Hepatocyte (in vitro differentiated cells): ENCODE data around the gene JCAD. TPM values are rescaled to one million over a fixed set of nuclear protein-coding genes. Genes with fewer than 3 reads are reported as not detected.
A peak's percentile ranks its signal among the peaks of the same experiment; 100 is the strongest.

ENCODE experiments used
- DNase-seq: peaks from one replicate; pipeline ENCODE4 v3.0.0-alpha.2; 2016; ENCODE audit warnings: low spot score
- H2AFZ ChIP-seq: fragments of 200-600 bp; sonication (generic); 2 replicates; pipeline ENCODE4 v1.6.0; 2016; ENCODE audit warnings: antibody characterized with exemption, mild to moderate bottlenecking
- H3K27ac ChIP-seq: fragments of 200-600 bp; sonication (generic); 2 replicates; pipeline ENCODE4 v1.5.1; 2016; ENCODE audit warnings: mild to moderate bottlenecking
- H3K27me3 ChIP-seq: fragments of 200-600 bp; sonication (generic); 2 replicates; pipeline ENCODE4 v1.6.1; 2016
- H3K36me3 ChIP-seq: fragments of 200-600 bp; sonication (generic); replicated peaks from 2 replicates; pipeline ENCODE4 v1.5.1; 2016; ENCODE audit warnings: low read depth; ENCODE audit not compliant: insufficient read depth
- H3K4me1 ChIP-seq: fragments of 200-600 bp; sonication (generic); 2 replicates; pipeline ENCODE4 v1.5.1; 2016; ENCODE audit warnings: mild to moderate bottlenecking, moderate library complexity; ENCODE audit not compliant: insufficient read depth
- H3K4me2 ChIP-seq: fragments of 200-600 bp; sonication (generic); 2 replicates; pipeline ENCODE4 v1.6.0; 2016
- H3K4me3 ChIP-seq: fragments of 200-600 bp; sonication (generic); 2 replicates; pipeline ENCODE4 v1.5.1; 2016; ENCODE audit warnings: mild to moderate bottlenecking
- H3K79me2 ChIP-seq: fragments of 200-600 bp; sonication (generic); 2 replicates; pipeline ENCODE4 v1.6.0; 2017; ENCODE audit warnings: mild to moderate bottlenecking
- H3K9me2 ChIP-seq: fragments of 200-600 bp; sonication (generic); replicated peaks from 2 replicates; pipeline ENCODE4 v1.6.0; 2017; ENCODE audit warnings: mild to moderate bottlenecking; ENCODE audit not compliant: insufficient read depth
- H3K9me3 ChIP-seq: fragments of 200-600 bp; sonication (generic); 2 replicates; pipeline ENCODE4 v1.5.1; 2016; ENCODE audit warnings: low read depth, mild to moderate bottlenecking
- H4K20me1 ChIP-seq: fragments of 200-600 bp; sonication (generic); 2 replicates; pipeline ENCODE4 v1.6.0; 2016; ENCODE audit warnings: mild to moderate bottlenecking; ENCODE audit not compliant: insufficient read depth, poor library complexity, severe bottlenecking
- EZH2 ChIP-seq: fragments of 200-600 bp; sonication (generic); IDR thresholded peaks from 2 replicates; pipeline ENCODE4 v1.6.1; 2016; ENCODE audit warnings: antibody characterized with exemption, mild to moderate bottlenecking, borderline replicate concordance
- EZH2phosphoT487 ChIP-seq: fragments of 200-600 bp; sonication (generic); IDR thresholded peaks from one replicate; pipeline ENCODE4 v1.6.1; 2018; ENCODE audit warnings: antibody characterized with exemption, mild to moderate bottlenecking, low read depth, moderate library complexity; ENCODE audit not compliant: unreplicated experiment, severe bottlenecking
- WGBS: methylation state at CpG from one replicate; pipeline ENCODE4 v1.1.6; 2016; ENCODE audit warnings: low lambda C conversion rate; ENCODE audit errors: missing lambda C conversion rate; 5-methylcytosine and 5-hydroxymethylcytosine counted together
- polyA plus RNA-seq: library from polyadenylated mRNA; unstranded; fragments of >200 nt; fragmentation: Nextera tagmentation; extraction: Ambion mirVana; gene quantifications from 2 replicates; pipeline ENCODE4 v1.2.1, GENCODE V29; 2016
- total RNA-seq: library from RNA; depleted of rRNA; stranded (reverse); fragments of >200 nt; gene quantifications from 2 replicates; pipeline ENCODE4 v1.2.3, GENCODE V29; 2014
- TF ChIP-seq, protein P1 (sequence below): fragments of 200-600 bp; sonication (generic); IDR thresholded peaks from 2 replicates; pipeline ENCODE4 v1.5.1; 2016; ENCODE audit warnings: antibody characterized with exemption, mild to moderate bottlenecking; ENCODE audit not compliant: poor library complexity

Gene JCAD, protein sequence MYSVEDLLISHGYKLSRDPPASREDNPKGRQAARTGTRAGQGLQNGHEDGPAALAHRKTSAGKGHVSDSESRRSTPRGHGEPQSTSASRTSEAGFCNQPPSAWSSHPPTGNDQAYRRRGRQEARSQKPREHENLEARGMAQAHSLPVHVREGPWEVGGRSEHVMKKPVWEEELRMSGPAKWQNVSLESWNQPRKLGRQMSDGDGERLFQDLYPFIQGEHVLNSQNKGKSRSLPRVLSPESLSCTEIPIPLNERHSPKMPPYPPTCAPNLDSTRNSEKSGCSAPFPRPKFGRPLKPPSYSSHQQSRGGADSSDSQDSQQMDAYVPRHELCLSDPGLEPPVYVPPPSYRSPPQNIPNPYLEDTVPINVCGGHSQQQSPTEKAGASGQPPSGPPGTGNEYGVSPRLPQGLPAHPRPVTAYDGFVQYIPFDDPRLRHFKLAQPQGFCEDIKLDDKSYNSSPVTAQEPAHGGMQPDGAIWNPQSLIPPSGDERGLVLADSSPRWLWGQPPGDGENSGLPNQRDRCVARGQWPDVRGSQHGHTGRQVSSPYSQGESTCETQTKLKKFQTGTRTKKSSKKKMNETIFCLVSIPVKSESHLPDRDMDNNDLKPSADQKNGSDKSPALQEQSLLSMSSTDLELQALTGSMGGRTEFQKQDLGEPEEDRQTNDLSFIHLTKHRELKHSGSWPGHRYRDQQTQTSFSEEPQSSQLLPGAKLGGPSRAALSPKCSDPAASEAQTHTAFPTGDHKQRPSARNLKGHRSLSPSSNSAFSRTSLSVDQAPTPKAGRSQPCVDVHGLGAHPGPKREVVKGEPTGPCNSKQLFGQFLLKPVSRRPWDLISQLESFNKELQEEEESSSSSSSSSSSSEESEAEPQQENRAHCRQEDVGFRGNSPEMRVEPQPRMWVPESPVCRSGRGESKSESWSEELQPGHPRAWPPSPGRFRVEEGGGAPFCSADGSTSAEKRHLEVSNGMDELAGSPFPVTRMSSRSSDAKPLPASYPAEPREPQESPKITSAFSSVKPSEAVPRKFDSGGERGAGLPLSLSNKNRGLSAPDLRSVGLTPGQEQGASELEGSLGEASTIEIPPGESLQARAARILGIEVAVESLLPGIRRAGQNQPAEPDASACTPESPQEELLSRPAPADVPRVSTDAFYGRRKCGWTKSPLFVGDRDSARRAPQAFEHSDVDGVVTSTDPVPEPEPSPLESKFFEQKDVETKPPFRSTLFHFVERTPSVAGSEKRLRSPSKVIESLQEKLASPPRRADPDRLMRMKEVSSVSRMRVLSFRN (N-terminal part only)
- total RNA-seq (11.0 and 12.8 TPM in 2 replicates), polyA plus RNA-seq (7.0 and 9.2 TPM in 2 replicates)

DNA sequence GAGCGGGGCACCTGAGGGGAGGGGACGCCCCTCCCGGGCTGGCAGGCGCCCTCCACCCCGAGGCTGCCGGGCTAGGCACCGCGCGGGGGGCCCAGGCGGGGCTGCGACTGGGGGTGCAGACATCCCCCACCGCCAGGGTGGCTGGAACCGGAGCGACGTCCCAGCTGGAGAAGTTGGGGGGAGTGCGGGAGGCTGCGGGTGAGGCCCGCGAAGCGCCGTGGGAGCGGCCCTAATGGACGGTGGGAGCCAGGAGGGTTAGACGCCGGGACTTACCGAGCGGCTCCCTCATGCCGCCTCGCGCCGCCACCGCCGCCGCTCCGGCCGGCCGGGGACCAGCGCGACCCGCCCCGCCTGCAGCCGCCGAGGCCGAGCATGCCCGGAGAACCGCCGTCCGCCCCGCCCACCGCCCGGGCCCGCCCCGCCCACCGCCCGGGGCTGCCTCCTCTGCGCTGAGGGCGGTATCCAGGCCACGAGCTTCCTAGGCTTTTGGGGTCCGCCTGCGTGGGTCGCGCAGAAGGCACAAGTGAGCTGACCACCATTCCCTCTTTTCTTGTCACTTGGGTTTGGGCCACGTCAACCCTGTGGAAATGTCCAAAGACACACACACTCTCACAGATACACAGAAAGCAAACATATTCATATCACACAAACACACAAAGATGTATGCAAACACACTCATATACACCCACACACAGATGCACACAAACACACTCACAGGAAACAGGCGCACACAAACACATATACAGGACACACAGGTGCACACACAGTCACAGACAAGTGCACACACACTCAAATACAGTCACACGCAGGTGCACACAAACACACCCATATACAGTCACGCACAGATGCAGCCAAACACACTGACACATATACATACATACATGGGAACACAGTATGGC lies at the start of gene JCAD:
JCAD (minus strand) TSS at position 378 of the 899 bp plus-strand sequence. CDS start 11,774 bp downstream, outside the sequence.
- H3K9me3 ChIP-seq, result no peaks in the 10 kb centered on the region
- no peaks in the 10 kb centered on the region for H4K20me1 ChIP-seq
- no peaks in the 10 kb centered on the region for H3K27me3 ChIP-seq
- WGBS, result 17% methylated on average over 15 of the region's 66 CpGs
- peak within 1 kb of the TSS; percentile 72 for H2AFZ ChIP-seq
- peaks cover 25% of the 10 kb centered on the region for H3K4me1 ChIP-seq
- H3K4me3 ChIP-seq, result peak within 1 kb of the TSS; percentile 89
- peak within 1 kb of the TSS; percentile 95 for H3K4me2 ChIP-seq
- H3K79me2 ChIP-seq, result peaks cover 9% of the 10 kb centered on the region
- no peaks in the 10 kb centered on the region for H3K36me3 ChIP-seq
- DNase-seq, result peak; percentile 79
- no peaks in the 10 kb centered on the region for H3K9me2 ChIP-seq
- TF ChIP-seq, protein P1, sequence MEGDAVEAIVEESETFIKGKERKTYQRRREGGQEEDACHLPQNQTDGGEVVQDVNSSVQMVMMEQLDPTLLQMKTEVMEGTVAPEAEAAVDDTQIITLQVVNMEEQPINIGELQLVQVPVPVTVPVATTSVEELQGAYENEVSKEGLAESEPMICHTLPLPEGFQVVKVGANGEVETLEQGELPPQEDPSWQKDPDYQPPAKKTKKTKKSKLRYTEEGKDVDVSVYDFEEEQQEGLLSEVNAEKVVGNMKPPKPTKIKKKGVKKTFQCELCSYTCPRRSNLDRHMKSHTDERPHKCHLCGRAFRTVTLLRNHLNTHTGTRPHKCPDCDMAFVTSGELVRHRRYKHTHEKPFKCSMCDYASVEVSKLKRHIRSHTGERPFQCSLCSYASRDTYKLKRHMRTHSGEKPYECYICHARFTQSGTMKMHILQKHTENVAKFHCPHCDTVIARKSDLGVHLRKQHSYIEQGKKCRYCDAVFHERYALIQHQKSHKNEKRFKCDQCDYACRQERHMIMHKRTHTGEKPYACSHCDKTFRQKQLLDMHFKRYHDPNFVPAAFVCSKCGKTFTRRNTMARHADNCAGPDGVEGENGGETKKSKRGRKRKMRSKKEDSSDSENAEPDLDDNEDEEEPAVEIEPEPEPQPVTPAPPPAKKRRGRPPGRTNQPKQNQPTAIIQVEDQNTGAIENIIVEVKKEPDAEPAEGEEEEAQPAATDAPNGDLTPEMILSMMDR, result no peak
- TF ChIP-seq EZH2phosphoT487 (no peak), EZH2 (no peak)
- peak within 1 kb of the TSS; percentile 61 for H3K27ac ChIP-seq

DNA sequence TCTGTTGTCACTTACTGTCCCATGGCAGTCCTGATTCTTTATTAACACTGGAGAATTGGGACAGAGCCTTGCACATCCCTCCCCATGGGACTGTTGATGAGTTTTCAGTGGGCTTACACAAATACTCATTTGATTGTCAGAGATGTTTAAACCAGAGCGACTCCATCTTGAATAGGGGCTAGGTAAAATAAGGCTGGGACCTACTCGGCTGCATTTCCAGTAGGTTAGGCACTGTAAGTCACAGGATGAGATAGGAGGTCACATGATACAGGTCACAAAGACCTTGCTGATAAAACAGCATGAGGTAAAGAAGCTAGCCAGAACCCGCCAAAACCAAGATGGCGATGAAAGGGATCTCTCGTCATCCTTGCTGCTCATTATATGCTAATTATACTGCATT lies 47.6 kb upstream of the JCAD start:
- H2AFZ ChIP-seq, result no peak overlapping the region
- DNase-seq, result no peak
- no peak overlapping the region for H3K4me2 ChIP-seq
- no peaks in the 10 kb centered on the region for H3K9me2 ChIP-seq
- H3K4me3 ChIP-seq, result no peak overlapping the region
- H3K27ac ChIP-seq, result no peak overlapping the region
- H3K27me3 ChIP-seq, result no peaks in the 10 kb centered on the region
- no peaks in the 10 kb centered on the region for H3K4me1 ChIP-seq
- TF ChIP-seq EZH2phosphoT487, result no peak
- TF ChIP-seq, protein P1, result no peak
- TF ChIP-seq EZH2, result no peak
- H3K36me3 ChIP-seq, result no peaks in the 10 kb centered on the region
- 86% methylated on average over 5 of the region's 5 CpGs for WGBS
- no peaks in the 10 kb centered on the region for H4K20me1 ChIP-seq
- no peaks in the 10 kb centered on the region for H3K79me2 ChIP-seq
- H3K9me3 ChIP-seq, result no peaks in the 10 kb centered on the region
